WTC11 (cell line): ENCODE results near the gene WIPF3. TPM values are rescaled to one million over a fixed set of nuclear protein-coding genes. Genes with fewer than 3 reads are reported as not detected.

ENCODE experiments used
- ATAC-seq: fragments of 200-7000 bp; cut with Tn5 transposase; 2 replicates; pipeline ENCODE4 v1.10.0; 2021; ENCODE audit warnings: mild to moderate bottlenecking, moderate library complexity
- CTCF ChIA-PET: fragments of 300-600 bp; sonication (Branson Sonifier 250); formaldehyde crosslinking; loops from one replicate; lab custom pipeline; 2021; ENCODE audit warnings: antibody characterized with exemption; lab: Charles Lee
- POLR2A ChIA-PET: fragments of 350-600 bp; sonication (Branson Sonifier 250); formaldehyde crosslinking; loops from one replicate; lab custom pipeline; 2021; ENCODE audit warnings: antibody characterized with exemption; lab: Charles Lee
- DNase-seq: peaks from one replicate; pipeline ENCODE4 v3.0.0; 2021; ENCODE audit warnings: low spot score
- H3K27ac Mint-ChIP-seq: 2 replicates; pipeline ENCODE4 v1.8.0; 2021; ENCODE audit warnings: mixed read lengths
- H3K27me3 Mint-ChIP-seq: 2 replicates; pipeline ENCODE4 v1.8.0; 2021; ENCODE audit warnings: low read depth, mild to moderate bottlenecking, moderate library complexity, mixed read lengths
- H3K36me3 Mint-ChIP-seq: 2 replicates; pipeline ENCODE4 v1.8.0; 2021; ENCODE audit warnings: mixed read lengths
- H3K4me1 Mint-ChIP-seq: 2 replicates; pipeline ENCODE4 v1.8.0; 2022; ENCODE audit warnings: mixed read lengths
- H3K4me3 Mint-ChIP-seq: 2 replicates; pipeline ENCODE4 v1.8.0; 2021; ENCODE audit warnings: mild to moderate bottlenecking, moderate library complexity, mixed read lengths
- H3K9me3 Mint-ChIP-seq: 2 replicates; pipeline ENCODE4 v1.8.0; 2021; ENCODE audit warnings: mixed read lengths
- CBFB ChIP-seq: sonication (generic); formaldehyde crosslinking; IDR thresholded peaks from 2 replicates; pipeline ENCODE4 v1.8.1; 2022; ENCODE audit warnings: mild to moderate bottlenecking, low read depth, missing genetic modification reagents
- EMX1 ChIP-seq: fragments of 250-450 bp; sonication (Bioruptor Pico); IDR thresholded peaks from 2 replicates; pipeline ENCODE4 v1.8.0; 2021; ENCODE audit warnings: mild to moderate bottlenecking
- NR1H2 ChIP-seq: sonication (generic); formaldehyde crosslinking; IDR thresholded peaks from 2 replicates; pipeline ENCODE4 v1.9.0; 2021; ENCODE audit warnings: mild to moderate bottlenecking, moderate library complexity, missing genetic modification reagents
- PRRX2 ChIP-seq: fragments of 250-450 bp; sonication (Bioruptor Pico); IDR thresholded peaks from 2 replicates; pipeline ENCODE4 v1.8.0; 2021; ENCODE audit warnings: mild to moderate bottlenecking
- RORB ChIP-seq: fragments of 250-450 bp; sonication (Bioruptor Pico); IDR thresholded peaks from 2 replicates; pipeline ENCODE4 v1.9.0; 2021; ENCODE audit warnings: mild to moderate bottlenecking
- TEAD4 ChIP-seq: sonication (generic); formaldehyde crosslinking; IDR thresholded peaks from 2 replicates; pipeline ENCODE4 v1.8.0; 2022; ENCODE audit warnings: mild to moderate bottlenecking, missing genetic modification reagents
- TP53 ChIP-seq: sonication (generic); formaldehyde crosslinking; IDR thresholded peaks from 2 replicates; pipeline ENCODE4 v1.8.1; 2023; ENCODE audit warnings: mild to moderate bottlenecking, missing genetic modification reagents
- ZBTB21 ChIP-seq: sonication (generic); formaldehyde crosslinking; IDR thresholded peaks from 2 replicates; pipeline ENCODE4 v1.8.1; 2023; ENCODE audit warnings: mild to moderate bottlenecking, missing genetic modification reagents, borderline replicate concordance
- ZNF138 ChIP-seq: sonication (generic); formaldehyde crosslinking; conservative IDR thresholded peaks from 2 replicates; pipeline ENCODE4 v1.8.1; 2022; ENCODE audit warnings: mild to moderate bottlenecking, moderate library complexity, missing genetic modification reagents
- ZNF263 ChIP-seq: sonication (generic); formaldehyde crosslinking; IDR thresholded peaks from 2 replicates; pipeline ENCODE4 v1.8.1; 2022; ENCODE audit warnings: low read depth, mild to moderate bottlenecking, moderate library complexity, missing genetic modification reagents
- ZNF671 ChIP-seq: fragments of 250-450 bp; sonication (Bioruptor Pico); IDR thresholded peaks from 2 replicates; pipeline ENCODE4 v1.8.0; 2021; ENCODE audit warnings: mild to moderate bottlenecking
- total RNA-seq: library from RNA; stranded (reverse); gene quantifications from 3 replicates; pipeline ENCODE4 v1.2.3, GENCODE V29; 2021
- TF ChIP-seq, protein P1 (sequence below): fragments of 250-450 bp; sonication (Bioruptor Pico); IDR thresholded peaks from 2 replicates; pipeline ENCODE4 v1.8.0; 2021; ENCODE audit warnings: mild to moderate bottlenecking
- TF ChIP-seq, protein P2 (sequence below): sonication (generic); formaldehyde crosslinking; IDR thresholded peaks from 2 replicates; pipeline ENCODE4 v1.8.0; 2022; ENCODE audit warnings: mild to moderate bottlenecking, missing genetic modification reagents
- TF ChIP-seq, protein P3 (sequence below): sonication (generic); formaldehyde crosslinking; IDR thresholded peaks from 2 replicates; pipeline ENCODE4 v1.8.0; 2023; ENCODE audit warnings: missing genetic modification reagents, mild to moderate bottlenecking, borderline replicate concordance
- TF ChIP-seq, protein P4 (sequence below): fragments of 250-450 bp; sonication (Bioruptor Pico); IDR thresholded peaks from 2 replicates; pipeline ENCODE4 v1.9.0; 2021; ENCODE audit warnings: mild to moderate bottlenecking
- TF ChIP-seq, protein P5 (sequence below): sonication (generic); formaldehyde crosslinking; IDR thresholded peaks from 2 replicates; pipeline ENCODE4 v1.8.1; 2023; ENCODE audit warnings: mild to moderate bottlenecking, missing genetic modification reagents

WIPF3 gene
- total RNA-seq, 1 experiment from 2014 or later, result 9.9 TPM

DNA sequence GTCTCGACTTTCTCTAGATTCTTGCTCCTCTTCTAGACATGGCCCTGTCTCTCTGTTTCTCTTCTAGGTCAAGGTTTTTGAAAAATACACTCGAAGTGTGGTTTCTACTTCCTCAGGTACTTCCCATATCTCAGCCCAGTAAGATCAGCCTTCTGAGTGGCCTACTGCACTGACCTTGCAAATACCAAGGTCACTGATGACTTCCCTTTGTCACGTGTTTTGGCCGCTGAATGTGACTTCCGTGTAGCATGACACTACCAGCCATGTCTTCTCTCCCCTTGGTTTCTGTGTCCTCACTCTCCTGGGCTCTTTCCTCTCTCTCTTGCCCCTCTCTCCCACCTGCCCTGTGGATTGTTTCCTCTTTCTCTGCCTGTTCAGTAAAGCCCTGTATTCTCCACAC is 7.9 kb upstream of the WIPF3 start:
- Mint-ChIP-seq H3K36me3 (no peaks in the 10 kb centered on the region), H3K9me3 (no peaks in the 10 kb centered on the region), H3K4me3 (no peak overlapping the region), H3K27me3 (peaks cover 5% of the 10 kb centered on the region), H3K27ac (no peak overlapping the region), H3K4me1 (peaks cover 22% of the 10 kb centered on the region)
- TF ChIP-seq TEAD4 (no peak), RORB (CRISPR knock-in tag) (no peak), NR1H2 (CRISPR knock-in tag) (no peak), CBFB (CRISPR knock-in tag) (no peak), TP53 (CRISPR knock-in tag) (no peak), ZNF671 (no peak), PRRX2 (CRISPR knock-in tag) (no peak), ZBTB21 (CRISPR knock-in tag) (no peak), ZNF263 (CRISPR knock-in tag) (no peak), EMX1 (no peak), ZNF138 (CRISPR knock-in tag) (no peak)
- TF ChIP-seq, protein P1, sequence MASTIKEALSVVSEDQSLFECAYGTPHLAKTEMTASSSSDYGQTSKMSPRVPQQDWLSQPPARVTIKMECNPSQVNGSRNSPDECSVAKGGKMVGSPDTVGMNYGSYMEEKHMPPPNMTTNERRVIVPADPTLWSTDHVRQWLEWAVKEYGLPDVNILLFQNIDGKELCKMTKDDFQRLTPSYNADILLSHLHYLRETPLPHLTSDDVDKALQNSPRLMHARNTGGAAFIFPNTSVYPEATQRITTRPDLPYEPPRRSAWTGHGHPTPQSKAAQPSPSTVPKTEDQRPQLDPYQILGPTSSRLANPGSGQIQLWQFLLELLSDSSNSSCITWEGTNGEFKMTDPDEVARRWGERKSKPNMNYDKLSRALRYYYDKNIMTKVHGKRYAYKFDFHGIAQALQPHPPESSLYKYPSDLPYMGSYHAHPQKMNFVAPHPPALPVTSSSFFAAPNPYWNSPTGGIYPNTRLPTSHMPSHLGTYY (CRISPR knock-in tag), result no peak
- TF ChIP-seq, protein P2, sequence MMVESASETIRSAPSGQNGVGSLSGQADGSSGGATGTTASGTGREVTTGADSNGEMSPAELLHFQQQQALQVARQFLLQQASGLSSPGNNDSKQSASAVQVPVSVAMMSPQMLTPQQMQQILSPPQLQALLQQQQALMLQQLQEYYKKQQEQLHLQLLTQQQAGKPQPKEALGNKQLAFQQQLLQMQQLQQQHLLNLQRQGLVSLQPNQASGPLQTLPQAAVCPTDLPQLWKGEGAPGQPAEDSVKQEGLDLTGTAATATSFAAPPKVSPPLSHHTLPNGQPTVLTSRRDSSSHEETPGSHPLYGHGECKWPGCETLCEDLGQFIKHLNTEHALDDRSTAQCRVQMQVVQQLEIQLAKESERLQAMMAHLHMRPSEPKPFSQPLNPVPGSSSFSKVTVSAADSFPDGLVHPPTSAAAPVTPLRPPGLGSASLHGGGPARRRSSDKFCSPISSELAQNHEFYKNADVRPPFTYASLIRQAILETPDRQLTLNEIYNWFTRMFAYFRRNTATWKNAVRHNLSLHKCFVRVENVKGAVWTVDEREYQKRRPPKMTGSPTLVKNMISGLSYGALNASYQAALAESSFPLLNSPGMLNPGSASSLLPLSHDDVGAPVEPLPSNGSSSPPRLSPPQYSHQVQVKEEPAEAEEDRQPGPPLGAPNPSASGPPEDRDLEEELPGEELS (CRISPR knock-in tag), result no peak
- TF ChIP-seq, protein P3, sequence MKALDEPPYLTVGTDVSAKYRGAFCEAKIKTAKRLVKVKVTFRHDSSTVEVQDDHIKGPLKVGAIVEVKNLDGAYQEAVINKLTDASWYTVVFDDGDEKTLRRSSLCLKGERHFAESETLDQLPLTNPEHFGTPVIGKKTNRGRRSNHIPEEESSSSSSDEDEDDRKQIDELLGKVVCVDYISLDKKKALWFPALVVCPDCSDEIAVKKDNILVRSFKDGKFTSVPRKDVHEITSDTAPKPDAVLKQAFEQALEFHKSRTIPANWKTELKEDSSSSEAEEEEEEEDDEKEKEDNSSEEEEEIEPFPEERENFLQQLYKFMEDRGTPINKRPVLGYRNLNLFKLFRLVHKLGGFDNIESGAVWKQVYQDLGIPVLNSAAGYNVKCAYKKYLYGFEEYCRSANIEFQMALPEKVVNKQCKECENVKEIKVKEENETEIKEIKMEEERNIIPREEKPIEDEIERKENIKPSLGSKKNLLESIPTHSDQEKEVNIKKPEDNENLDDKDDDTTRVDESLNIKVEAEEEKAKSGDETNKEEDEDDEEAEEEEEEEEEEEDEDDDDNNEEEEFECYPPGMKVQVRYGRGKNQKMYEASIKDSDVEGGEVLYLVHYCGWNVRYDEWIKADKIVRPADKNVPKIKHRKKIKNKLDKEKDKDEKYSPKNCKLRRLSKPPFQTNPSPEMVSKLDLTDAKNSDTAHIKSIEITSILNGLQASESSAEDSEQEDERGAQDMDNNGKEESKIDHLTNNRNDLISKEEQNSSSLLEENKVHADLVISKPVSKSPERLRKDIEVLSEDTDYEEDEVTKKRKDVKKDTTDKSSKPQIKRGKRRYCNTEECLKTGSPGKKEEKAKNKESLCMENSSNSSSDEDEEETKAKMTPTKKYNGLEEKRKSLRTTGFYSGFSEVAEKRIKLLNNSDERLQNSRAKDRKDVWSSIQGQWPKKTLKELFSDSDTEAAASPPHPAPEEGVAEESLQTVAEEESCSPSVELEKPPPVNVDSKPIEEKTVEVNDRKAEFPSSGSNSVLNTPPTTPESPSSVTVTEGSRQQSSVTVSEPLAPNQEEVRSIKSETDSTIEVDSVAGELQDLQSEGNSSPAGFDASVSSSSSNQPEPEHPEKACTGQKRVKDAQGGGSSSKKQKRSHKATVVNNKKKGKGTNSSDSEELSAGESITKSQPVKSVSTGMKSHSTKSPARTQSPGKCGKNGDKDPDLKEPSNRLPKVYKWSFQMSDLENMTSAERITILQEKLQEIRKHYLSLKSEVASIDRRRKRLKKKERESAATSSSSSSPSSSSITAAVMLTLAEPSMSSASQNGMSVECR, result no peak
- TF ChIP-seq, protein P4, sequence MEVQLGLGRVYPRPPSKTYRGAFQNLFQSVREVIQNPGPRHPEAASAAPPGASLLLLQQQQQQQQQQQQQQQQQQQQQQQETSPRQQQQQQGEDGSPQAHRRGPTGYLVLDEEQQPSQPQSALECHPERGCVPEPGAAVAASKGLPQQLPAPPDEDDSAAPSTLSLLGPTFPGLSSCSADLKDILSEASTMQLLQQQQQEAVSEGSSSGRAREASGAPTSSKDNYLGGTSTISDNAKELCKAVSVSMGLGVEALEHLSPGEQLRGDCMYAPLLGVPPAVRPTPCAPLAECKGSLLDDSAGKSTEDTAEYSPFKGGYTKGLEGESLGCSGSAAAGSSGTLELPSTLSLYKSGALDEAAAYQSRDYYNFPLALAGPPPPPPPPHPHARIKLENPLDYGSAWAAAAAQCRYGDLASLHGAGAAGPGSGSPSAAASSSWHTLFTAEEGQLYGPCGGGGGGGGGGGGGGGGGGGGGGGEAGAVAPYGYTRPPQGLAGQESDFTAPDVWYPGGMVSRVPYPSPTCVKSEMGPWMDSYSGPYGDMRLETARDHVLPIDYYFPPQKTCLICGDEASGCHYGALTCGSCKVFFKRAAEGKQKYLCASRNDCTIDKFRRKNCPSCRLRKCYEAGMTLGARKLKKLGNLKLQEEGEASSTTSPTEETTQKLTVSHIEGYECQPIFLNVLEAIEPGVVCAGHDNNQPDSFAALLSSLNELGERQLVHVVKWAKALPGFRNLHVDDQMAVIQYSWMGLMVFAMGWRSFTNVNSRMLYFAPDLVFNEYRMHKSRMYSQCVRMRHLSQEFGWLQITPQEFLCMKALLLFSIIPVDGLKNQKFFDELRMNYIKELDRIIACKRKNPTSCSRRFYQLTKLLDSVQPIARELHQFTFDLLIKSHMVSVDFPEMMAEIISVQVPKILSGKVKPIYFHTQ (CRISPR knock-in tag), result no peak
- TF ChIP-seq, protein P5, sequence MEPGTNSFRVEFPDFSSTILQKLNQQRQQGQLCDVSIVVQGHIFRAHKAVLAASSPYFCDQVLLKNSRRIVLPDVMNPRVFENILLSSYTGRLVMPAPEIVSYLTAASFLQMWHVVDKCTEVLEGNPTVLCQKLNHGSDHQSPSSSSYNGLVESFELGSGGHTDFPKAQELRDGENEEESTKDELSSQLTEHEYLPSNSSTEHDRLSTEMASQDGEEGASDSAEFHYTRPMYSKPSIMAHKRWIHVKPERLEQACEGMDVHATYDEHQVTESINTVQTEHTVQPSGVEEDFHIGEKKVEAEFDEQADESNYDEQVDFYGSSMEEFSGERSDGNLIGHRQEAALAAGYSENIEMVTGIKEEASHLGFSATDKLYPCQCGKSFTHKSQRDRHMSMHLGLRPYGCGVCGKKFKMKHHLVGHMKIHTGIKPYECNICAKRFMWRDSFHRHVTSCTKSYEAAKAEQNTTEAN (CRISPR knock-in tag), result no peak
- DNase-seq (no peak), ATAC-seq (no peak)
- CTCF ChIA-PET, result no interaction called here
- POLR2A ChIA-PET, result no interaction called here
